ENCODE measurements around the gene GFAP. TPM values are rescaled to one million over a fixed set of nuclear protein-coding genes. Genes with fewer than 3 reads are reported as not detected.

Gene GFAP
- 10 to 100 TPM in 1 of 4 donors, 1 to 10 TPM in 3; 2.4 to 15.3 (median 5.2) TPM for total RNA-seq

DNA sequence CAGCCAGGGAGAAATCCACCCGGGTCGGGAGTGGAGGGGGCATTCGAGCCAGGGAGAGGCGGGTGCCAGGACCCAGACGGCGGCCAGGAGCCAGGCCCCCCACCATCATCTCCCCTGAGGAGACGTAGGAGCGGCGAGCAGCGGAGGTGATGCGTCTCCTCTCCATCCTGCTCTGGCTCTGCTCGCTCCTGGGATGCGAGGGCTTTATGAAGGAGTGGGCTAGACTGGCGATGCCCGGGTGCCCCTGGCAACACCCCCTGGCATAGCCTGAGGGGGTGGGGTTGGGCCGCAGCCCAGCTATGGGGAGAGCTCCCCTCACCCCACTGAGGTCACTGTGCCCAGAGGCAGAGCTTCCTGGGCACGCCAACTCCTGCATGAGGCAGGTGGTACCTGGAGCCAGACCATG, at the start of gene GFAP:
Gene GFAP (minus strand): TSS at position 180 of the 406 bp plus-strand sequence. CDS start 14 bp downstream, at position 166.
- TF ChIP-seq, protein P1, sequence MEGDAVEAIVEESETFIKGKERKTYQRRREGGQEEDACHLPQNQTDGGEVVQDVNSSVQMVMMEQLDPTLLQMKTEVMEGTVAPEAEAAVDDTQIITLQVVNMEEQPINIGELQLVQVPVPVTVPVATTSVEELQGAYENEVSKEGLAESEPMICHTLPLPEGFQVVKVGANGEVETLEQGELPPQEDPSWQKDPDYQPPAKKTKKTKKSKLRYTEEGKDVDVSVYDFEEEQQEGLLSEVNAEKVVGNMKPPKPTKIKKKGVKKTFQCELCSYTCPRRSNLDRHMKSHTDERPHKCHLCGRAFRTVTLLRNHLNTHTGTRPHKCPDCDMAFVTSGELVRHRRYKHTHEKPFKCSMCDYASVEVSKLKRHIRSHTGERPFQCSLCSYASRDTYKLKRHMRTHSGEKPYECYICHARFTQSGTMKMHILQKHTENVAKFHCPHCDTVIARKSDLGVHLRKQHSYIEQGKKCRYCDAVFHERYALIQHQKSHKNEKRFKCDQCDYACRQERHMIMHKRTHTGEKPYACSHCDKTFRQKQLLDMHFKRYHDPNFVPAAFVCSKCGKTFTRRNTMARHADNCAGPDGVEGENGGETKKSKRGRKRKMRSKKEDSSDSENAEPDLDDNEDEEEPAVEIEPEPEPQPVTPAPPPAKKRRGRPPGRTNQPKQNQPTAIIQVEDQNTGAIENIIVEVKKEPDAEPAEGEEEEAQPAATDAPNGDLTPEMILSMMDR (IDR thresholded peaks at IDR 0.05; ENCODE audit: low read depth) = no peak

GRCh38 chr17:44961921-44962350, 46.6 kb upstream of the GFAP start:
- TF ChIP-seq, protein P1 (IDR thresholded peaks at IDR 0.05; ENCODE audit: low read depth) = no peak

DNA sequence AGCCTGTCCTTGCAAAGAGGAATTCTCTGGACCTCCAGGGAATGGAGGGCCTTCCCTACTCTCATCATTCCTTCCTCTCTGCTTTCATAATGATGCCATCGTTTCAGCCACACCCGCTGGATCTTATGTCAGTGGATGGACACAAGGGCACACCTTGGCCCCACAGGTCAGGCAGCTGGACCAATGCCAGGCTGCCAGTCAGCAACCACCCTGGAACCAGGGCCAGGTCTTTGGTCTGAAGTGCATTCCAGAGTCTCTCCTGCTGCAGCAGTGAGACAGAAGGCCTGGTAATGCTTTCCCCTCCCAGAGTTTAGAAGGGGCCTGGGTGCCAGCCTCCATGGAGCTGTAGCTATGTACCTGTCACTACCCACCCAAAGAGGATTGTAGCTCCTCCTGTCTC, 45.4 kb upstream of the GFAP start:
- TF ChIP-seq, protein P1 (IDR thresholded peaks at IDR 0.05; ENCODE audit: low read depth) = no peak

GRCh38 chr17:44959821-44960531, 44.7 kb upstream of the GFAP start:
- TF ChIP-seq, protein P1 (IDR thresholded peaks at IDR 0.05; ENCODE audit: low read depth) = no peak

- TF ChIP-seq, protein P1 (IDR thresholded peaks at IDR 0.05; ENCODE audit: low read depth) = no peak
Measured at GRCh38 chr17:44956998-44957981, 42.0 kb upstream of the GFAP start.

- TF ChIP-seq, protein P1 (IDR thresholded peaks at IDR 0.05; ENCODE audit: low read depth) = no peak
Measured at GRCh38 chr17:44955674-44956425, 40.5 kb upstream of the GFAP start.

All from subcutaneous adipose tissue (tissue), 4 donors.